ENCODE measurements around the gene ADSS1.

ADSS1 gene

GRCh38 chr14:104682107-104682593, 41.9 kb upstream of the ADSS1 start:
- POLR2A ChIA-PET, result no interaction called here
- TF ChIP-seq CTCF (IDR thresholded peaks at IDR 0.05; ENCODE audit: control extremely low read depth, extremely low read depth, low read depth, missing control alignments), result no peak
- DNase-seq (ENCODE audit: extremely low spot score), result no peak
- CTCF ChIA-PET, result interaction anchor here (1.0 to 2.4 kb wide), 5 partner anchors 21 to 144 kb away, joined by 3 to 14 read pairs (median 3); no protein-coding TSS in a partner anchor

GRCh38 chr14:104683653-104684448, 40.2 kb upstream of the ADSS1 start:
- POLR2A ChIA-PET, result no interaction called here
- no peak for TF ChIP-seq CTCF (IDR thresholded peaks at IDR 0.05; ENCODE audit: control extremely low read depth, extremely low read depth, low read depth, missing control alignments)
- CTCF ChIA-PET, result no interaction called here
- no peak for DNase-seq (ENCODE audit: extremely low spot score)

GRCh38 chr14:104684449-104684821, 39.6 kb upstream of the ADSS1 start:
- ChIA-PET CTCF (no interaction called here), POLR2A (no interaction called here)
- no peak for DNase-seq (ENCODE audit: extremely low spot score)
- no peak for TF ChIP-seq CTCF (IDR thresholded peaks at IDR 0.05; ENCODE audit: control extremely low read depth, extremely low read depth, low read depth, missing control alignments)

GRCh38 chr14:104685216-104685997, 38.6 kb upstream of the ADSS1 start:
- ChIA-PET CTCF (interaction anchor here (0.8 kb wide), 1 partner anchor 24 kb away, joined by 3 read pairs; no protein-coding TSS in a partner anchor), POLR2A (no interaction called here)
- TF ChIP-seq CTCF (IDR thresholded peaks at IDR 0.05; ENCODE audit: control extremely low read depth, extremely low read depth, low read depth, missing control alignments), result no peak
- no peak for DNase-seq (ENCODE audit: extremely low spot score)

- ChIA-PET CTCF (no interaction called here), POLR2A (no interaction called here)
- no peak for TF ChIP-seq CTCF (IDR thresholded peaks at IDR 0.05; ENCODE audit: control extremely low read depth, extremely low read depth, low read depth, missing control alignments)
- no peak for DNase-seq (ENCODE audit: extremely low spot score)
These were observed 37.9 kb upstream of the ADSS1 start for GRCh38 chr14:104685998-104686610.

Measured in GM10248 (cell line).